ENCODE data around the gene CPNE4.

- TF ChIP-seq CTCF (conservative IDR thresholded peaks at IDR 0.05; ENCODE audit: low read depth, low read length) (no peak), EZH2 (IDR thresholded peaks at IDR 0.05; ENCODE audit: borderline replicate concordance, low read depth, low read length, poor library complexity, severe bottlenecking) (no peak)
Measured at GRCh38 chr3:132083159-132083558, 48.3 kb upstream of the CPNE4 start.

Measured in A673 (cell line).